ENCODE data around the gene MYH10.
A peak's percentile ranks its signal among the peaks of the same experiment; 100 is the strongest.

MYH10 gene

GRCh38 chr17:8436169-8436843 is 194.2 kb downstream of the MYH10 start:
- DNase-seq = peak; percentile 13

- DNase-seq = peak; percentile 93
Measured at GRCh38 chr17:8435245-8436168, 195.0 kb downstream of the MYH10 start, which contains the start of gene NDEL1. TSS of gene NDEL1 (plus strand) at chr17:8435884. CDS start at chr17:8444272, 8,388 bp downstream.

GRCh38 chr17:8430966-8431365 is 199.6 kb downstream of the MYH10 start:
- DNase-seq = no peak

- DNase-seq = no peak
Measured at GRCh38 chr17:8426802-8427201, 203.7 kb downstream of the MYH10 start.

GRCh38 chr17:8426094-8426720 is 204.3 kb downstream of the MYH10 start:
- no peak for DNase-seq
